CD1c-positive myeloid dendritic cell (primary cell): Measurements from ENCODE around the gene SRP14.
"Not testable (repeated sequence)": the region's sequence is repeated elsewhere in the genome, so short reads cannot be mapped to it uniquely, and the experiment has no call there.

Experiments used
- DNase-seq: peaks from one replicate; pipeline ENCODE4 v3.0.0-alpha.2; 2016; ENCODE audit errors: extremely low spot score

Gene SRP14

GRCh38 chr15:40050788-40051470 is 11.9 kb upstream of the SRP14 start:
- no peak for DNase-seq

GRCh38 chr15:40048926-40049475 is 10.0 kb upstream of the SRP14 start:
- peak; percentile 53 for DNase-seq

GRCh38 chr15:40048211-40048792 is 9.3 kb upstream of the SRP14 start:
- DNase-seq, result peak; percentile 58

GRCh38 chr15:40047415-40048210 is 8.6 kb upstream of the SRP14 start:
- peak; percentile 89 for DNase-seq

- no peak for DNase-seq
These were observed 7.9 kb upstream of the SRP14 start for GRCh38 chr15:40046721-40047414.

- no peak for DNase-seq
These were observed 6.7 kb upstream of the SRP14 start for GRCh38 chr15:40045572-40046217.

GRCh38 chr15:40044717-40045571 is 6.0 kb upstream of the SRP14 start:
- peak; percentile 87 for DNase-seq

- DNase-seq, result no peak
These were observed 5.1 kb upstream of the SRP14 start for GRCh38 chr15:40043927-40044716.

- no peak for DNase-seq
These were observed 3.9 kb upstream of the SRP14 start for GRCh38 chr15:40042791-40043320.

- DNase-seq, result no peak
These were observed 1.8 kb upstream of the SRP14 start for GRCh38 chr15:40040770-40041169.

- no peak for DNase-seq
These were observed 1.3 kb upstream of the SRP14 start for GRCh38 chr15:40040293-40040635.

- DNase-seq, result no peak
These were observed 725 bp downstream of the SRP14 start for GRCh38 chr15:40038275-40038637.

- DNase-seq, result no peak
These were observed 1.3 kb downstream of the SRP14 start for GRCh38 chr15:40037721-40038120.

- not testable (repeated sequence) for DNase-seq
These were observed 3.8 kb downstream of the SRP14 start for GRCh38 chr15:40035182-40035581.

GRCh38 chr15:40034186-40034946 is 4.6 kb downstream of the SRP14 start:
- DNase-seq, result no peak

GRCh38 chr15:40032125-40032839 is 6.7 kb downstream of the SRP14 start:
- DNase-seq, result no peak

GRCh38 chr15:40031300-40031699 is 7.7 kb downstream of the SRP14 start:
- no peak for DNase-seq
